ENCODE measurements around the gene TP53I11. TPM values are rescaled to one million over a fixed set of nuclear protein-coding genes. Genes with fewer than 3 reads are reported as not detected.

Gene TP53I11
- polyA plus RNA-seq, 3 donors = 11.0 to 13.2 (median 11.3) TPM

GRCh38 chr11:44910591-44910990 is 40.1 kb downstream of the TP53I11 start:
- no peak overlapping the region for H3K4me3 ChIP-seq (replicated peaks in 1 of 3; ENCODE audit: low read depth in 2 of 3, low read length in 3 of 3)
- Mint-ChIP-seq H3K36me3 (no peaks in the 10 kb centered on the region), H3K27ac (no peak overlapping the region), H3K27me3 (ENCODE audit: low read depth in 3 of 3) (peaks cover 9 to 13% (median 9%) of the 10 kb centered on the region in 3 donors), H3K4me1 (peaks cover 4% of the 10 kb centered on the region), H3K4me3 (no peak overlapping the region), H3K9me3 (peaks cover 0 to 3% (median 0%) of the 10 kb centered on the region in 7 donors)
- H3K9ac ChIP-seq (ENCODE audit: insufficient read depth, low read length, poor library complexity, severe bottlenecking) = no peak overlapping the region
- no peak overlapping the region for H3K27ac ChIP-seq (ENCODE audit: low read depth in 1 of 2, low read length in 2 of 2)
- no peak for TF ChIP-seq CTCF (IDR thresholded peaks at IDR 0.05)
- H2AFZ ChIP-seq (ENCODE audit: insufficient read depth, low read depth, low read length, poor library complexity, severe bottlenecking) = no peak overlapping the region
- no peak for DNase-seq
- H3K9me3 ChIP-seq (replicated peaks in 1 of 2; ENCODE audit: control insufficient read depth in 1 of 2, insufficient read depth in 1 of 2, low read length in 2 of 2) = no peaks in the 10 kb centered on the region
- intact Hi-C loops (cut with micrococcal nuclease) = loop anchor here (2.0 to 10.0 kb wide), 6 partner anchors 182 to 626 kb away; partner anchors contain the start of gene CD82 (in 1 of the 2)
- 92% methylated on average over 8 of the region's 9 CpGs for WGBS (ENCODE audit: insufficient coverage)
- H3K4me2 ChIP-seq (replicated peaks; ENCODE audit: extremely low read depth, low read length, poor library complexity, severe bottlenecking) = no peak overlapping the region
- H3K36me3 ChIP-seq (replicated peaks in 1 of 2; ENCODE audit: control insufficient read depth in 1 of 2, insufficient read depth in 2 of 2, low read length in 2 of 2) = no peaks in the 10 kb centered on the region
- H3K27me3 ChIP-seq (ENCODE audit: control insufficient read depth in 2 of 2, insufficient read depth in 2 of 2, low read length in 2 of 2) = no peaks in the 10 kb centered on the region
- no peaks in the 10 kb centered on the region for H3K79me2 ChIP-seq (ENCODE audit: insufficient read depth, low read length)
- H4K20me1 ChIP-seq (ENCODE audit: insufficient read depth, low read length) = no peaks in the 10 kb centered on the region
- peaks cover 5 to 7% of the 10 kb centered on the region in 2 donors for H3K4me1 ChIP-seq (ENCODE audit: control insufficient read depth in 1 of 2, insufficient read depth in 2 of 2, low read length in 2 of 2)

GRCh38 chr11:44909557-44909956 is 41.1 kb downstream of the TP53I11 start:
- no peak overlapping the region for H3K9ac ChIP-seq (ENCODE audit: insufficient read depth, low read length, poor library complexity, severe bottlenecking)
- WGBS (ENCODE audit: insufficient coverage) = 97% methylated on average over 9 of the region's 14 CpGs
- H3K79me2 ChIP-seq (ENCODE audit: insufficient read depth, low read length) = no peaks in the 10 kb centered on the region
- Mint-ChIP-seq H3K4me3 (no peak overlapping the region), H3K9me3 (peaks cover 0 to 3% (median 0%) of the 10 kb centered on the region in 7 donors), H3K27ac (no peak overlapping the region), H3K4me1 (no peaks in the 10 kb centered on the region), H3K36me3 (no peaks in the 10 kb centered on the region), H3K27me3 (ENCODE audit: low read depth in 3 of 3) (peaks cover 8 to 16% (median 8%) of the 10 kb centered on the region in 3 donors)
- intact Hi-C loops (cut with micrococcal nuclease) = no loop called here
- no peaks in the 10 kb centered on the region for H4K20me1 ChIP-seq (ENCODE audit: insufficient read depth, low read length)
- H3K4me2 ChIP-seq (replicated peaks; ENCODE audit: extremely low read depth, low read length, poor library complexity, severe bottlenecking) = no peak overlapping the region
- H3K27me3 ChIP-seq (ENCODE audit: control insufficient read depth in 2 of 2, insufficient read depth in 2 of 2, low read length in 2 of 2) = no peaks in the 10 kb centered on the region
- no peaks in the 10 kb centered on the region for H3K4me1 ChIP-seq (ENCODE audit: control insufficient read depth in 1 of 2, insufficient read depth in 2 of 2, low read length in 2 of 2)
- H2AFZ ChIP-seq (ENCODE audit: insufficient read depth, low read depth, low read length, poor library complexity, severe bottlenecking) = no peak overlapping the region
- no peak for DNase-seq
- H3K36me3 ChIP-seq (replicated peaks in 1 of 2; ENCODE audit: control insufficient read depth in 1 of 2, insufficient read depth in 2 of 2, low read length in 2 of 2) = no peaks in the 10 kb centered on the region
- H3K4me3 ChIP-seq (replicated peaks in 1 of 3; ENCODE audit: low read depth in 2 of 3, low read length in 3 of 3) = no peak overlapping the region
- no peak overlapping the region for H3K27ac ChIP-seq (ENCODE audit: low read depth in 1 of 2, low read length in 2 of 2)
- no peaks in the 10 kb centered on the region for H3K9me3 ChIP-seq (replicated peaks in 1 of 2; ENCODE audit: control insufficient read depth in 1 of 2, insufficient read depth in 1 of 2, low read length in 2 of 2)
- no peak for TF ChIP-seq CTCF (IDR thresholded peaks at IDR 0.05)
